ENCODE results near the gene NAT9.

- TF ChIP-seq CTCF (conservative IDR thresholded peaks at IDR 0.05 in 1 of 2, IDR thresholded peaks at IDR 0.05 in 1 of 2; ENCODE audit: extremely low read depth in 1 of 2, insufficient read depth in 1 of 2, low read depth in 1 of 2, low read length in 2 of 2) (no peak), EZH2 (IDR thresholded peaks at IDR 0.05; ENCODE audit: borderline replicate concordance, low read length) (no peak)
Observed at GRCh38 chr17:74728702-74729075, 47.5 kb downstream of the NAT9 start.
